AG09309 (cell line): ENCODE data around the gene NSUN7.

Experiments
- DNase-seq: peaks from one replicate; pipeline ENCODE4 v3.0.0-alpha.2; 2010; ENCODE audit warnings: low read depth
- H3K4me3 ChIP-seq: 2 replicates; pipeline ENCODE4 v1.5.1; 2011; ENCODE audit warnings: mild to moderate bottlenecking, low read depth, low read length, moderate library complexity; ENCODE audit not compliant: control insufficient read depth
- TF ChIP-seq, protein P1 (sequence below): IDR thresholded peaks from 2 replicates; pipeline ENCODE4 v1.5.1; 2011; ENCODE audit warnings: mild to moderate bottlenecking, low read depth, low read length, inconsistent platforms; ENCODE audit not compliant: insufficient read depth, control insufficient read depth; ENCODE audit errors: missing control alignments

NSUN7 gene

DNA sequence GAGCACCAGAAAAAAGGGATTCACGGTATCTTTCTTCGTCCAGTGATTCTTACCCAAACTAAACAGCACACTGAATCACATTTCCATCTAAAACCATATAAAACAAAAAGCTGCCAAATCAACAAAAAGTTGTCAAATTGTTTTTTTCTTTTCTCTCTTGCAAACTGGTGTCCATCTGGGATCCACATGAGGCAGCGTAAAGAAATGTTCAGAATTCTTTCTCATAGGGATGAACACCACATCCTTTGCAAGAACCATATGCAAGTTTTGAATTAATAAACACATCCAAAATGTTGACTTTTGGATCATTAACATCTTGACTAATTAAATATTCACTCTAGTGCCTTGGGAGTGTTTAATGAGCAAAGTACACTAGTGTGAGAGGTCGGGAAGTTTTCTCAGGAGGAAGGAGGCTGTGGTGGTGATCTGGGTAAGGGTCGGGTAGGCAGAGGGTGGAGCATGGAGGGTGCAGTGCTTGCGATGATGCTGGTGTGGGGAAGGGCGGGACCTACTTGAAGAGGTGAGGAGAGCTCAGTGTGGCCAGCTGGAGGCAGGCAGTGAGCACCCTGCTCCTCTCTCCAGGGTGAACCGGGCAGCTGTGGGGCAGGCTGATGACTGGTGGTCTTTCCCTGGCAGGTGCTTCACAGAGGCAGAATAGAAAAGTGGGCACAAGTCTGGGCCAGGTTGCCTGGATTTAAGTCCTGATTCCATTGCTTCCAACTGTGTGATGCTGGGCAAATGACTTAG, 72.8 kb downstream of the NSUN7 start:
- H3K4me3 ChIP-seq: no peak overlapping the region
- DNase-seq: no peak
- TF ChIP-seq, protein P1, sequence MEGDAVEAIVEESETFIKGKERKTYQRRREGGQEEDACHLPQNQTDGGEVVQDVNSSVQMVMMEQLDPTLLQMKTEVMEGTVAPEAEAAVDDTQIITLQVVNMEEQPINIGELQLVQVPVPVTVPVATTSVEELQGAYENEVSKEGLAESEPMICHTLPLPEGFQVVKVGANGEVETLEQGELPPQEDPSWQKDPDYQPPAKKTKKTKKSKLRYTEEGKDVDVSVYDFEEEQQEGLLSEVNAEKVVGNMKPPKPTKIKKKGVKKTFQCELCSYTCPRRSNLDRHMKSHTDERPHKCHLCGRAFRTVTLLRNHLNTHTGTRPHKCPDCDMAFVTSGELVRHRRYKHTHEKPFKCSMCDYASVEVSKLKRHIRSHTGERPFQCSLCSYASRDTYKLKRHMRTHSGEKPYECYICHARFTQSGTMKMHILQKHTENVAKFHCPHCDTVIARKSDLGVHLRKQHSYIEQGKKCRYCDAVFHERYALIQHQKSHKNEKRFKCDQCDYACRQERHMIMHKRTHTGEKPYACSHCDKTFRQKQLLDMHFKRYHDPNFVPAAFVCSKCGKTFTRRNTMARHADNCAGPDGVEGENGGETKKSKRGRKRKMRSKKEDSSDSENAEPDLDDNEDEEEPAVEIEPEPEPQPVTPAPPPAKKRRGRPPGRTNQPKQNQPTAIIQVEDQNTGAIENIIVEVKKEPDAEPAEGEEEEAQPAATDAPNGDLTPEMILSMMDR: no peak

- no peak overlapping the region for H3K4me3 ChIP-seq
- DNase-seq: no peak
- TF ChIP-seq, protein P1: no peak
Measured at GRCh38 chr4:40825014-40825838, 75.5 kb downstream of the NSUN7 start.

DNA sequence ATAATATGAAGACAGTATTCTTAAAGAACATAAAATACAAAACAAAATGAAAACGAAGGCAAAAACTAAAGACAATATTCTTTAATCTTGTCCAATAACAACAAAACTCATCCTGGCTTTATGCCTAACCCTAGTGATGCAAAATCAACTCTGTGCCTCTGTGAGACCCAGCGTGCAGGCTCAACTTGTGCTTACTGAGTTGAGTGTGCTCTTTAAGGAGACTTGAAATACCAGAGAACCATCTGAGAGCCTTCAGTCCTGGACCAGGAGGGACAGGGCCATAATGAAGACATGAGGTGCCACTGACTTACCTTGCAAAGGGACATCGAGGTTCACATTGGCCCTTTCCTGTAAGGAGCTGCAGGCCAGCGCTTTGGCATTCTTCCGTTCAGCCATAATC, 77.1 kb downstream of the NSUN7 start:
- H3K4me3 ChIP-seq: no peak overlapping the region
- no peak for DNase-seq
- TF ChIP-seq, protein P1: no peak

GRCh38 chr4:40827758-40828157, 78.0 kb downstream of the NSUN7 start:
- no peak overlapping the region for H3K4me3 ChIP-seq
- DNase-seq: no peak
- TF ChIP-seq, protein P1: no peak

GRCh38 chr4:40828661-40829060, 78.9 kb downstream of the NSUN7 start:
- DNase-seq: no peak
- TF ChIP-seq, protein P1: no peak
- no peak overlapping the region for H3K4me3 ChIP-seq

DNA sequence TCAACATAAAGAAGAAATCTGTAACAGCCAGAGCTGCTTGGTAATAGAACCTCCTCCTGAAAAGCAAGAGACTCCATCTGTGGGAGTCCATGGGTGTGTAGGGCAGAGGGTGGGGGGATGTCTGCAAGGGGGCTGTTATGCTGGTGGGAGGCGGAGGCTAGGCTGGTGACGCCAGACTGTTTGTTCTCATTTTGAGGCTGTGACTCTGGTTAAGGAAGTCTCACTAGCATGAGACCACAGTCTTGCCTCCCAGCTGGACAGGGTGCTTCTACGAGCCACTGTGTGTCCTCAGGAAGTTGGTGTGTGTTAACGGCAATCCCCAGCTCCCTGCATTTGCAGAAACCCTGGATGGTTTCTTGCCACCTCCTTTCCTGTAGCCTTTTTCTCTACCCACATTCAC, 79.8 kb downstream of the NSUN7 start:
- DNase-seq: no peak
- H3K4me3 ChIP-seq: no peak overlapping the region
- TF ChIP-seq, protein P1: no peak
